Central memory CD8-positive, alpha-beta T cell (primary cell): ENCODE measurements around the gene N4BP2L1.

Experiments used
- ATAC-seq: fragments of 150-1000 bp; cut with Tn5 transposase; replicated peaks from 2 replicates; pipeline ENCODE4 v1.10.0; 2022; ENCODE audit warnings: mild to moderate bottlenecking, moderate FRiP score, moderate number of reproducible peaks; ENCODE audit not compliant: poor library complexity, severe bottlenecking; ENCODE audit errors: extremely low read depth
- DNase-seq, 2 donors: peaks; one replicate each; pipeline ENCODE4 v3.0.0; 2021; ENCODE audit warnings: low spot score in 2 of 2
- H3K27ac Mint-ChIP-seq: one replicate; pipeline ENCODE4 v1.8.0; 2022; ENCODE audit warnings: low read depth, mild to moderate bottlenecking, moderate library complexity, mixed read lengths
- H3K27me3 Mint-ChIP-seq: one replicate; pipeline ENCODE4 v1.8.0; 2022; ENCODE audit warnings: mixed read lengths
- H3K36me3 Mint-ChIP-seq: one replicate; pipeline ENCODE4 v1.8.0; 2022; ENCODE audit warnings: mild to moderate bottlenecking, moderate library complexity, mixed read lengths; ENCODE audit not compliant: insufficient read depth
- H3K4me1 Mint-ChIP-seq: one replicate; pipeline ENCODE4 v1.8.0; 2022; ENCODE audit warnings: mixed read lengths
- H3K4me3 Mint-ChIP-seq: one replicate; pipeline ENCODE4 v1.8.0; 2022; ENCODE audit warnings: mild to moderate bottlenecking, moderate library complexity, mixed read lengths
- H3K9me3 Mint-ChIP-seq: one replicate; pipeline ENCODE4 v1.8.0; 2022; ENCODE audit warnings: mixed read lengths

The N4BP2L1 gene

DNA sequence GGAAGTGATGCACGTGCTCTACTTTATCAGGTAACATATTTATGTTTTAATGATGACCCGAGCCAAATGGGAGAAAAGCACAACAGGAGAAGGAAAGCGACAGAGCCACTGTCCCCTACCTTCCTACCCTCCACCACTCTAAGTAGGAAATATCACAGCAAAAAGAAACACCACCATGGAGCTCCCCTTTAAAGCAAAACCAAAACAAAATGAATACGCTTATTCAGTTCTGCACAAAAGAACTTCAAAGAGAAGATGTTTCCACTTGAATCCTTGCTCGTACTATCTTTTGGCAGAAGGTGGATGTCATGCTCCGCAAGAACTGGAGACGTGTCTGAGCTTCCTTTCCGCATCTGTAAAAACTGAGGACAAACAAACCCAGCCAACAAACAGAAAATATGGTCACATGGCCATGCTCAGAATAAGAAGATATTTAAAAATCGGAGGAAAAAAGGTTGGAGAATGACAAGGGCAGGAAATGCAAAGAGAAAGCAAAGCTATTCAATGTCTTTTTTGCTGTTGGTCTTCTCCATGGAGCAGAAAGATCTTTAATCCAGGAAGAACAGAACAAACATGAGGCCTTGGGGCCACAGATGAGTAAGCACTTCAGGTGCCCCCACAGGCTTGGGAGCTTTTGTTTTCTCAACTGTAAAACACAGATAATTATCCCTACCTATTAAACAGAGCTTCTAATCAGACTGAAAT is 19.5 kb downstream of the N4BP2L1 start:
- no peaks in the 10 kb centered on the region for H3K27me3 Mint-ChIP-seq
- H3K4me1 Mint-ChIP-seq, result peaks cover 20% of the 10 kb centered on the region
- H3K9me3 Mint-ChIP-seq, result no peaks in the 10 kb centered on the region
- no peak overlapping the region for H3K4me3 Mint-ChIP-seq
- H3K27ac Mint-ChIP-seq, result peak overlapping the region; percentile 72
- ATAC-seq (no peak), DNase-seq (no peak)
- H3K36me3 Mint-ChIP-seq, result peaks cover 28% of the 10 kb centered on the region

DNA sequence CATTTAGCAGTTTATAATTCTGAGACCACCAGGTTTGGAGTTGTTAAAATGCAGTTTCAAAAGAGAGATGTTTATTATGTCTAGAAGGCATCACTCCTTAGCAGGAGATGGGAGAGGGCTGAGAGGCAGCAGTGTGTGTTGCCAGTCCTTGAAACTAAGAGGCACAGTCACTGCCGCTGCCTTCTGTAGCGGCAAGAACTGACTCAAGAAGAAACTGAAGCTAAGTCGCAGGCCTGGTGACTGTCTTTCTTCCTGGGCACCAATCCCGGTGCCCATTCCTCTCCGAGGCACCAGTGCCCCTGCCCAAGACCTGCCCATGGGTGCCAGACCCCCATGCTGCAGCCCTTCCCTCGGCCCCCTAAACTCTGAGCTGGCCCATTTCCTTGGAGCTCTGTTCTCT is 20.1 kb downstream of the N4BP2L1 start:
- ATAC-seq (no peak), DNase-seq (no peak)
- Mint-ChIP-seq H3K27ac (peak overlapping the region; percentile 72), H3K9me3 (no peaks in the 10 kb centered on the region), H3K4me1 (peaks cover 20% of the 10 kb centered on the region), H3K36me3 (peaks cover 33% of the 10 kb centered on the region), H3K4me3 (no peak overlapping the region), H3K27me3 (no peaks in the 10 kb centered on the region)

DNA sequence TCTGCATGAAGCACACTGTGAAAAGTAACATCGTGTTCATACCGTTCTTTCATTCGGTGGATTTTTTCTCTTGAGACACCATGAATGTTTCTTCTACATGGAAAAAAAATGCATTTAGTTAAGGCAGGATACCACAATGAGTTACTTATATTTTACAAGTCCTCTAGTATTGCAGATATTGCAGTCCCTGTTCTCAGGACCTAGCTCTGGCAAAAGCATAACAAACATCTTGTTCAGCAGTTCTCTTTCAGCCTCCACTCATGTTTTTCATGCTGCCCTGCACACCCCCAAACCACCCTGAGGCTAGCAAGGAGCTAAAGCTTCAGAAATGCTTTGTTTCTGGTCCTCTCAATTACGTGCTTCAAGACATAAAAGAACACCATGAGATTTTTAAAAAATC is 24.8 kb downstream of the N4BP2L1 start:
- no peak overlapping the region for H3K27ac Mint-ChIP-seq
- ATAC-seq (no peak), DNase-seq (no peak)
- H3K4me1 Mint-ChIP-seq, result no peaks in the 10 kb centered on the region
- H3K4me3 Mint-ChIP-seq, result no peak overlapping the region
- H3K27me3 Mint-ChIP-seq, result no peaks in the 10 kb centered on the region
- H3K9me3 Mint-ChIP-seq, result no peaks in the 10 kb centered on the region
- H3K36me3 Mint-ChIP-seq, result peaks cover 41% of the 10 kb centered on the region

DNA sequence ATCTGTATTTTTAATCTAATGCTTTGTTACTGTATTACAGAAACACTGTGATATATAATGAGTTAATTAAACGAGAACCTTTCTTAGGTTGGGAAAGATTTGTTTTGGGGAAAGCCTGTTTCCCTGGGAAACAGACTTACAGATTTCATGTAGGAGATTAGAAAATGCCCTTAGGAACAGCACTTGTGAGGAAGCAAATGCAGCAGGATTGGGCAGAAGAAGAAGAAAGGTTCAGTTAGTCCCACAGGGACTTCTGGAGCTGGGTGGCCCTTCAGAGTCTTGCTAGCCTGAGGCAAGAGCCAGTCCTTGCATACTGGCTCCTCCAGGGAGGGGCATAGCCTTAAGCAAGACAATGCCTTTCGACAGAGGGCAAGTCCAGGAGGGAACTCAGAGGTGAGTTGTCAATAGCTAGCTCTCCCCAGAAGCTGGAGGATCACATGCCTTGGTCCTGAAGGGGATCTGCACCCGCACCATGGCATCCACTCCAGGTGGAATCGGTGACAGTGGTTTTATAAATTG is 36.8 kb downstream of the N4BP2L1 start:
- Mint-ChIP-seq H3K4me1 (peaks cover 9% of the 10 kb centered on the region), H3K27ac (peak overlapping the region; percentile 25), H3K27me3 (no peaks in the 10 kb centered on the region), H3K4me3 (no peak overlapping the region), H3K9me3 (no peaks in the 10 kb centered on the region), H3K36me3 (peaks cover 1% of the 10 kb centered on the region)
- no peak for DNase-seq
- ATAC-seq, result no peak

DNA sequence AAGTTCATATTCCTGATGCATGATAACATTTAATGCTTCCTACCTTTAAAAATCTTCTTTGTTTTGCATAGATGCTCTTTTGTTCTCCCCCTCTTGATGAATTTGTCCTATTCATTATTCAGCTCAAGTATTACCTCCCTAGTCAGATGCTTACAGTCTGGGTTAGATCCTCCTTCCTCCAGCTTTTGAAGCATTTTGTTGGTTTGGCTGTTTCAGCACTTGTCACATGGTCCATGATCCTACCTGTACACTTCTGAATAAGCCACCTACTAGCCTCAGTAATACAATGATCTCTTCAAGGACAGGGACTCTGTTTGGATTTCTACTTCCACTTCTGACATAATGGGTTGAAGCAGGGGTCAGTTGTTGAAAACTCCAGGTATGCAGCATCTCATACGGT is 37.4 kb downstream of the N4BP2L1 start:
- ATAC-seq, result peak; percentile 30
- Mint-ChIP-seq H3K27ac (peak overlapping the region; percentile 25), H3K36me3 (peaks cover 1% of the 10 kb centered on the region), H3K9me3 (no peaks in the 10 kb centered on the region), H3K27me3 (no peaks in the 10 kb centered on the region), H3K4me1 (peaks cover 9% of the 10 kb centered on the region), H3K4me3 (peak overlapping the region; percentile 2)
- no peak for DNase-seq

DNA sequence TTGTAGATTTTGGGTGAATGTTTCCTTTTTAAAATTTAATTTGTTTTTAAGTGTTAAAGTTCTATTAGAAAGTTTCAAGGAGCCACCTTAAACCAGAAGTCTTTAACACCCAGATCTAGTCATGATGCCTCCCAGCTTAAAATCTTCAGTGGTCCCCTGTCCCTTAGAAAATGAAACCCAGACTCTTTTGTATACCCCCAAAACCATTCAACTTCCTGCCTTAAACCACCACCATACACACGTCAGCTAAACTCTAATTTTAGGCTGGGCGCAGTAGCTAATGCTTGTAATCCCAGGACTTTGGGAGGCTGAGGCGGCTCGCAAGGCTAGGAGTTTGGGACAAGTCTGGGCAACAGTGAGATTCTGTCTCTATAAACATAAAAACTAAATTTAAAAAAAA is 37.9 kb downstream of the N4BP2L1 start:
- Mint-ChIP-seq H3K4me3 (peak overlapping the region; percentile 2), H3K9me3 (no peaks in the 10 kb centered on the region), H3K36me3 (peaks cover 1% of the 10 kb centered on the region), H3K4me1 (peaks cover 9% of the 10 kb centered on the region), H3K27ac (peak overlapping the region; percentile 25), H3K27me3 (no peaks in the 10 kb centered on the region)
- ATAC-seq, result peak; percentile 96
- DNase-seq, result no peak

DNA sequence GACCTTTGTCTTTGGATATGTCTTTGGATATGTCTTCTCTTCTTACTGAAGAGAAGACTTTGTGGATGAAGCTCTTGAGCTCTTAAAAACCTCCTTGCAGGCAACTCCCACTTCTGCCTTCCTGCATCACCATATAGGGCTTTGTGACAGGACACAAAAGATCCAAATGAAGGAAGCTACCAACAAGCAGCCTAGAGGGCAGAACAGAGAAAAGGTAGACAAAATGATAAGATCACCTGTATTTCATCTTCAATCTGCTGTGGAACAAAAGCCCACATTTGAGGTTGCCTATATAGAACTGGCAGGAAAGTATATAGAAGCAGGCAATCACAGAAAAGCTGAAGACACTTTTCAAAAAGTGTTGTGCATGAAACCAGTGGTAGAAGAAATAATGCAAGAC is 42.5 kb downstream of the N4BP2L1 start:
- peaks cover 6% of the 10 kb centered on the region for H3K4me1 Mint-ChIP-seq
- H3K27ac Mint-ChIP-seq, result no peak overlapping the region
- no peak for ATAC-seq
- H3K4me3 Mint-ChIP-seq, result no peak overlapping the region
- no peak for DNase-seq
- H3K36me3 Mint-ChIP-seq, result peaks cover under 1% of the 10 kb centered on the region
- H3K9me3 Mint-ChIP-seq, result no peaks in the 10 kb centered on the region
- no peaks in the 10 kb centered on the region for H3K27me3 Mint-ChIP-seq

DNA sequence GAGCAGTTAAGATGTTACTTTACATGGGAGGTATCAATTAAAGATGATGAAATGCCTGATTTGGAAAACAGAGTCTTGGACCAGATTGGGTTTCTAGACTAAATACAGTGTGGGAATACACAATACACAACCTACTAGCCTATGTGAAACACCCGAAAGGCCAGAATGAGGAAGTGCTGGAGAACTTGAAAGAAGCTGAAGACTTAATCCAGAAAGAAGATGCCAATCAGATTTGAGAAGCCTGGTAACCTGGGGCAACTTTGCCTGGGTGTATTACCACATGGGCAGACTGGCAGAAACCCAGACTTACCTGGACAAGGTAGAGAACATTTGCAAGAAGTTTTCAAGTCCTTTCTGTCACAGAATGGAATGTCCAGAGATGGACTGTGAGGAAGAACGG is 43.2 kb downstream of the N4BP2L1 start:
- Mint-ChIP-seq H3K9me3 (no peaks in the 10 kb centered on the region), H3K27me3 (no peaks in the 10 kb centered on the region), H3K27ac (no peak overlapping the region), H3K36me3 (peaks cover 2% of the 10 kb centered on the region), H3K4me1 (no peaks in the 10 kb centered on the region), H3K4me3 (no peak overlapping the region)
- DNase-seq (no peak), ATAC-seq (no peak)

DNA sequence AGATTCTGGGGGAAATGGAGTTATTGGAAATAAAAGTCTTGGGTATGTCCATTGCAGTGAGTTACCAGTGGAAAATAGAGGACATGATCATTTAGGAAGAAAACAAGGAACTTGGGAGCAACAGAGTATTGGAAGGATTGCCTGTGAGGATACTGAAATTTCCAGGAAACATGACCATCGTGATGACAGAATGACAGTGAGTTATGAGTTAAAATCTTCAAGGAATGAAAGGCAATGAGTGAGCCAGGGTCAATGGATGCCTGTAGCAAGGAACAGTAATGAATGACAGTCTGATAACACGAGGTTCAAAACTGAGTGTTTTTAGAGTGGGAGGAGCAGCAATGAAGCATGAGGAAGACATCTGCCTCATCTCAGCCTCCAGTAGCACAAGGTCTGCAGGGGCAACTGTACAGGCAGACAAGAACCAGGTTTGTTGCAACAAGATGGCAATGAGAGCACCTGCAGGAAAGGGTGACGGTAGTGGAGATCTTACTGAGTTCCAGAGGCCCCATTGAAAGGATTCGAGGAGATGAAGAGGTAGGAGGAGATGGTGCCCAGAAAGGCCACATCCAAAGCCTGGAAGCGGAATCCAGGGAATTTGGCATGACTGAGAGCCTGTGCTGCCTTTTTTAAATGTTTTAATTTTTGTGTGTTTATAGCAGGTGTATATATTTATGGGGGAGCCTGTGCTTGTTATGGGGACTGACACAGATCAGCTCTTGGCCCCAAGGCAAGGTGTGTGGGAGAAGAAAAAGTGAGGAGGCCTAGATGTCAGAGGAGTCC is 43.9 kb downstream of the N4BP2L1 start:
- no peak overlapping the region for H3K27ac Mint-ChIP-seq
- H3K4me1 Mint-ChIP-seq, result no peaks in the 10 kb centered on the region
- H3K27me3 Mint-ChIP-seq, result no peaks in the 10 kb centered on the region
- H3K9me3 Mint-ChIP-seq, result no peaks in the 10 kb centered on the region
- ATAC-seq (no peak), DNase-seq (no peak)
- H3K36me3 Mint-ChIP-seq, result peaks cover 2% of the 10 kb centered on the region
- H3K4me3 Mint-ChIP-seq, result no peak overlapping the region

DNA sequence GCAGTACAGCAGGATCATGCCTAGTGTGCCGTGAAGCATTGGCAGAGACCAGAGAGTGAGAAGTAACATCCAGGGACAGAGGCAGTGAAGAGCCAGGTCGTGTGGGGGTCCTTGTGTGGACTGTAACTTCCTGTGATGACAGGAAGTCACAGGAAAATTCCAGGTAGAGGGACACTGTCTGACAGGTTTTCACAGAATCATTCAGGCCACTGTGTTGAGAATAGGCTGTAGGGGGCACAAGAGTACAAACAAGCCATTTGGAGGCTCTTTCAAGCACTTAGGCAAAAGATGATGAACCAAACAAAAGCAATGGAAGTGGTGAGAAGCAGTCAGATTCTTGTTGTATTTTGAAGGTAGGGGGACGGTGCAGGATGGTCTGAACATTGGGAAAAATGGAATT is 46.4 kb downstream of the N4BP2L1 start:
- Mint-ChIP-seq H3K36me3 (peaks cover 3% of the 10 kb centered on the region), H3K9me3 (no peaks in the 10 kb centered on the region), H3K27me3 (no peaks in the 10 kb centered on the region), H3K4me1 (no peaks in the 10 kb centered on the region), H3K27ac (no peak overlapping the region), H3K4me3 (no peak overlapping the region)
- DNase-seq (no peak), ATAC-seq (no peak)

DNA sequence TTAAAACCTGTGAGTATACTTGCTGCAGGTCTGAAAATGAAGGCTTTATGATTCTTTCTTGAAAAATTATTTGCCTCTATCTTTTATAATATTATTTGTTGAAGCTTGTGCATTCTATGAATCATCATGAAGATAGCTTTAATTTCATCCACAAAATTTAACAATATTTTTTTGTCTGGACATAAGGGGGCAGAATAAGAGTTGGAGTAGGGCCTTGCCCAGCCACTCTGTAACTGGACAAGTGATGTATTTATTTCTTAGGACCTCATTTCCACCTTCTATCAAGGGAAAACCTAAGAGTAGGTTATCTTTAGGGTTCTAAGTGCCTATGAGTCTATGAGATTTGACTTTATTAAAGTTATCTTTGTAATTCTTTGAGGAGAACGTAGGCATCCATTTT is 49.9 kb downstream of the N4BP2L1 start:
- no peak for DNase-seq
- no peaks in the 10 kb centered on the region for H3K9me3 Mint-ChIP-seq
- no peak overlapping the region for H3K4me3 Mint-ChIP-seq
- H3K36me3 Mint-ChIP-seq, result peaks cover 10% of the 10 kb centered on the region
- H3K4me1 Mint-ChIP-seq, result no peaks in the 10 kb centered on the region
- no peak for ATAC-seq
- H3K27me3 Mint-ChIP-seq, result no peaks in the 10 kb centered on the region
- no peak overlapping the region for H3K27ac Mint-ChIP-seq

DNA sequence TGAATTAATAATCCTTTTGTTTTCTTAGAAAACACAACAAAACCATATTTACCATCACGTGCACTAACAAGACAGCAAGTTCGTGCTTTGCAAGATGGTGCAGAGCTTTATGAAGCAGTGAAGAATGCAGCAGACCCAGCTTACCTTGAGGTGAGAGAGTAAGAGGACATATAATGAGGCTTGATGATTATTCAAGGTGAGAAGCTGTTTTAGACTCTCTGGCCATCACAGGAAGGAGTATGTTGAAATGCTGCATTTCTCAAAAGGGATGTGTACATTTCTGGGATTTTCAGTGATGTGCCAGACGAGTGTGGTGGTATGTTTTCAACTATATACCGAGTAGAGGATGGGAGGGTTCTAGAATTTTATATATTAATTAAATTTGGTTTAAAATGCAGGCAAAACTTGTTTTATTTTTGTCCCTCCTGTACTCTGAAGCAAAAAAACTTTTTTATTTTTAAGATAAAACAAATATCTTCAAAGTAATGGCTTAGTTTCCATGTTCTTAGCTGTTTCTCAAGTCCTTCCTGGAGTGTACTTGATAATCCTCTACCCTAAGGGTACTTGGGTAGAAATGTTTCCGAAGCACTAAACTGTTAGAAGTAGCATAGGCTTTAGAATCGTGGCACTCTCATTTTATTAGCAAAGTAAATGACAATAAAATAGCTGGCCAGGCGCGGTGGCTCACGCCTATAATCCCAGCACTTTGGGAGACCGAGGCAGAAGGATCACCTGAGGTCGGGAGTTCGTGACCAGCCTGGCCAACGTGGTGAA is 51.1 kb downstream of the N4BP2L1 start:
- H3K36me3 Mint-ChIP-seq, result peaks cover 10% of the 10 kb centered on the region
- H3K4me3 Mint-ChIP-seq, result no peak overlapping the region
- H3K4me1 Mint-ChIP-seq, result no peaks in the 10 kb centered on the region
- H3K27me3 Mint-ChIP-seq, result no peaks in the 10 kb centered on the region
- no peaks in the 10 kb centered on the region for H3K9me3 Mint-ChIP-seq
- DNase-seq (no peak), ATAC-seq (no peak)
- H3K27ac Mint-ChIP-seq, result no peak overlapping the region
